Sciatic nerve (tissue), 2 donors: ENCODE results near the gene IL20RA. TPM values are rescaled to one million over a fixed set of nuclear protein-coding genes. Genes with fewer than 3 reads are reported as not detected.
"Not testable (repeated sequence)": the region's sequence is repeated elsewhere in the genome, so short reads cannot be mapped to it uniquely, and the experiment has no call there.

ENCODE experiments used
- ATAC-seq: fragments of 200-7000 bp; cut with Tn5 transposase; one replicate; pipeline ENCODE4 v1.9.1; 2020; ENCODE audit warnings: mild to moderate bottlenecking, moderate library complexity
- DNase-seq: peaks from one replicate; pipeline ENCODE4 v3.0.0-alpha.2; 2020; ENCODE audit warnings: low spot score
- intact Hi-C: fragments of 100-400 bp; cut with DNase I; formaldehyde crosslinking; loops from one replicate; pipeline ENCODE4 v1.14.2; 2022
- total RNA-seq: library from RNA; stranded (reverse); fragmentation: NEBNext Ultra II Directional; extraction: Animal tissue kit (Norgen Biotek cat#: 25700); gene quantifications from one replicate; pipeline ENCODE4 v1.2.1, GENCODE V29; 2021
- donor health status: DM: no; HTN: no; CAD: no.
- donor health status: DM: no; HTN: no; CAD: no.

The IL20RA gene
- total RNA-seq, 1 donor from 2014 or later = 3.3 TPM

- no peak for DNase-seq
- intact Hi-C loops = no loop called here
- ATAC-seq = no peak
These were observed 59.3 kb downstream of the IL20RA start for GRCh38 chr6:136985502-136985901.

GRCh38 chr6:136984578-136984977, 60.2 kb downstream of the IL20RA start:
- ATAC-seq = no peak
- no peak for DNase-seq
- intact Hi-C loops = no loop called here

GRCh38 chr6:136983687-136984086, 61.1 kb downstream of the IL20RA start:
- intact Hi-C loops = no loop called here
- no peak for DNase-seq
- no peak for ATAC-seq

DNA sequence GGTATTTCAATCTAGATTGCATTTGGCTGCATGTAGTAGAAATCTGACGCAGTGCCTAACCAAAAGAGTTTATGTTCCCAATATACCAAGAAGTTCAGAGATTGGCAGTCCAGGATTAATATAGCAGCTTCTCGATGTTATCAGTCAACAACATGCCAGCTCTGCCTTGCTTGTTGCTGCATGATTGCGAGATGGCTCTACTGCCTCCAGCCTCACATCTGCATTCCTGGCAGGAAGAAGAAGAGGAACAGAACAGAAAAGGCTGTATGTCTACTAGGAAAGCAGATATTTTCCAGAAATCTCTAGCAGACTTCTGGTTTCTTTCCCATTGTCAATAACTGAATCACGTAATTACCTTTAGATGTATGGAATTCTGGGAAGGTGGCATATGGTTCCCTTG, 61.8 kb downstream of the IL20RA start:
- no peak for DNase-seq
- intact Hi-C loops = no loop called here
- no peak for ATAC-seq

- ATAC-seq (no peak), DNase-seq (no peak)
- intact Hi-C loops = no loop called here
These were observed 64.7 kb downstream of the IL20RA start for GRCh38 chr6:136980070-136980469.

GRCh38 chr6:136979206-136979605, 65.6 kb downstream of the IL20RA start:
- DNase-seq (no peak), ATAC-seq (no peak)
- intact Hi-C loops = no loop called here

- no peak for DNase-seq
- no peak for ATAC-seq
- intact Hi-C loops = no loop called here
These were observed 67.7 kb downstream of the IL20RA start for GRCh38 chr6:136977075-136977474.

DNA sequence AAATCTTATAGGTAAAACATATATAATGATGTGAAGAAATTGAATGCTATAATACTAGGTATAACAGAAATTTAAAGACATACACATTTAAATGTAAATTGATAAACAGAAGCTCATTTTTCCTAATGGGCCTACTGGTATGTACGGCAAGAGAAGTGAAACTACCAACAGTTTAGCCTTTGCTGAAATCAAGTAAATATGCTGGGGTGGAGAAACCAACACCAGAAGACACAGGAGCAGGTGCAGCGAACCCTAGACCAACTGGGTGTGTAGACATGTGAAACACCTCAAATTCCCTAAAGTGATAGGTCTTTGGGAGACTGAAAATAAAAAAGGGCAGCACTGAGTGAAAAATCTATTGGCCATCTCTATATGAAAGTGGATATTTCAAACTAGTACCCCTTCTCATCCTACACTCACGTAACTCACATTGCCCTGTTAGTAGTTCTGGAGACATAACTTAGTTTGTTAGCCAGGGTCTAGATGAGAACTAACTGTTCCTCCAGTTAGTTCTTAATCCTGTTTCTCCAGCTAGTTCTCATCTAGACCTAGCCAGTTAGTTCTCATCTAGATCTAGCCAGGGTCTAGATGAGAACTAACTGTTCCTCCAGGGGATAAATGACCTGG, 69.6 kb downstream of the IL20RA start:
- ATAC-seq (no peak), DNase-seq (no peak)
- intact Hi-C loops = no loop called here

DNA sequence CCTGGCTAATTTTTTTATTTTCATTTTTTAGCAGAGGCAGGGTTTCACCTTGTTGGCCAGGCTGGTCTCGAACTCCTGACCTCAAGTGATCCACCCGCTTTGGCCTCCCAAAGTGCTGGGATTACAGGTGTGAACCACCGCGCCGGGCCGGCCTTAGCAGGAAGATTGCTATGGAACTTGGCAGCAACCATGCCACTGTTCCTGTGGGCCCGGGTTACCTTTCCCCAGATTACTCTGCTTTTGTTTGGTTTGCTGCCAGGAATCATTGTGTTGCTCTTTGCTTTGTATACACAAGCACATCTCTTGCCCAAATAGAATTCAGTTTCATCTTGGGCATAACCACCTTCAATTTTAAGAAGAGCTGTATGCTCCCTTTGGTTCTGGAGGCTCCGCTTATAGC, 71.0 kb downstream of the IL20RA start:
- DNase-seq, ATAC-seq, intact Hi-C loops: not testable (repeated sequence)

DNA sequence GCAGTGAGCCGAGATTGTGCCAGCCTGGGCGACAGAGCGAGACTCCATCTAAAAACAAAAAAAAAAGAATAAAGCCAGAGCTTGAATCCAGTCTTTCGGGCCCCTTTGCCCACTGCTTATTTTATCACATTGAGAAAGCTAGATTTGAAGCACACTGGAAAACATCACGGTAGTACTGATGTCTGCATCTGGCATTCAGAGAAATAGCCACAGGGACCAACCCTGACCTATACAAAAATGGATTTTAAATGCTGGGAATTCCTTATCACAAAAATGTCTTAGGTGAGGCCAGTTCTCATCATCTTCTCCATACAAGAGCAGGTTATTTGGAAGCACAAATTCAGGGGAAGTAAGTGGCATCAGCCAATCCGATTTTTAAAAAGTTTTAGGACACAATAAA, 73.2 kb downstream of the IL20RA start:
- intact Hi-C loops = no loop called here
- DNase-seq (no peak), ATAC-seq (no peak)

GRCh38 chr6:136969930-136970329, 74.8 kb downstream of the IL20RA start:
- intact Hi-C loops = no loop called here
- no peak for DNase-seq
- no peak for ATAC-seq

GRCh38 chr6:136969433-136969832, 75.3 kb downstream of the IL20RA start:
- peak; percentile 21 for ATAC-seq
- intact Hi-C loops = no loop called here
- DNase-seq = no peak

- ATAC-seq = no peak
- DNase-seq = no peak
- intact Hi-C loops = no loop called here
These were observed 75.9 kb downstream of the IL20RA start for GRCh38 chr6:136968837-136969236.

GRCh38 chr6:136967876-136968752, 76.7 kb downstream of the IL20RA start:
- ATAC-seq (peak; percentile 90), DNase-seq (peak; percentile 77)
- intact Hi-C loops = no loop called here

- intact Hi-C loops = no loop called here
- ATAC-seq = no peak
- no peak for DNase-seq
These were observed 80.4 kb downstream of the IL20RA start for GRCh38 chr6:136964398-136964797.

DNA sequence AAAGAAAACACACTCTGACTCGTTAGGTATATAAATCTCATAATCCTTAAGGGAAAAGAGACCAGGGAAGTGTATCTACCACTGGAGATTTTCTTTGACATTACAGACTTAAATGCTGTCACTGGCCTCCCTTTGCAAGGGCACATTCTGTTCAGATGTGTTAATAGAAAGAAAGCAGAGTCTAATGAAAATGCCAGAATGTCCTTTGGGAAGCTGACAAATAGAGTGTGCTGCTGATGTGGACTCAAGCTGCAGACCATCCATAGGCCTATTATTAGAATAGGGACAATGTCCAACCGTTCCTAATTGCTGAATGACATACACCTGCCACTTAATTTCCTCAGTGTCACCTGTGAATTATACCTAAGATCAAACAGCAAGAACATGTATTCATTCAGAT, 81.5 kb downstream of the IL20RA start:
- intact Hi-C loops = no loop called here

DNA sequence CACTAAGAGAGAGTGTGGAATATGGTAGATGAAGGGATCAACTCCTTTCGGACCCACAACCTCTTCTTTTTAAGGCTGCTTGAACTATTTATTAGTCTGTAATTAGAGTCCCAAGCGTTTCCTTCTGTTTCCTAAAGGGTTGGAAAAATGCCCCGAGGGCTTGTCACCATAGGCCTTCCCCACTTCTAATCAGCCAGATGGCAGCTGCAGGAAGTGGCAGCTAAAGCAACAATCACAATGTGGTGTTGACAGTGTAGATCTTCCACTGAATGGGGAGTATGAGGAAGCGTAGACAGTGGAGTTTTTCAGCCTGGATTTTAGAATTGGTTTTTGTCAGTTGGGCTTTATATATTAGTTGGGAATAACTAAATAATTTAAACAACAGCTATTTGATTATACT, 82.1 kb downstream of the IL20RA start:
- intact Hi-C loops = no loop called here
- DNase-seq = no peak
- no peak for ATAC-seq

More for the DNA sequence above, 81.5 kb downstream of the IL20RA start:
- ATAC-seq (no peak), DNase-seq (no peak)

DNA sequence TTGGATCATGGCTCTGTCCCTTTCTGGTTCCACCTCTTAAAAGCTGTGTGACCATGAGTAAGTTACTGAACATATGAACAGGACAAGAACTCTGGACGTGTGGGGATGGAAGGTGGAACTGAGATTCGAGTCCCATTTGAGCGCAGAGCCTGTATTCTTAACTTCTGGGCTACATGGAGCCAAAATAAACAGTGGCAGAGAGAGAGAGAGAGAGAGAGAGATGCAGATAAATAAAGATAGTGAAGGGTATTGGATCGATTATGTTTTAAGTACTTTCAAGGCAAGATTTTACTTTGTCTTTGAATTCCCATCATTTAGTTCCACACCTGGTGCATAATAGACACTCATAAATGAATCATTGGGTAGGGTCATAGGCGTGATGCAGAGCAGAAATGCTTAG, 82.9 kb downstream of the IL20RA start:
- no peak for ATAC-seq
- intact Hi-C loops = no loop called here

DNA sequence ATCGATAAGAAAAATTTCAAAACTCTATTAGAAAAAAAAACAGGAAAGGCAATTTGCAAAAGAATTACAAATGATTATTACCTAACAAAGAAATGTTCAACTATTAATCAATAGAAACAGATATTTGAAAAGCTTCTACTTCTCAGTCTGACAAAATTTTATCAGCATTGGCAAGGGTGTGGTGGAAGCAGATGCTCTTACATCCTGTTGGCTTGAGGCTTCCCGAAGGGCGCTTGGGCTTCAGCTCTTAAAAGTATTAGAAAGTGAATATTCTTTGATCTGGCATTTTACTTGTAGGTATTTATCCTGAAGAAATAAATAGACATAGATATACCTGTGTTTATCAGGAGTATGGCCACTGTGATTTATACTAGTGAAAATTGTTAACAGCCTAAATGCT, 84.0 kb downstream of the IL20RA start:
- ATAC-seq (no peak), DNase-seq (no peak)
- intact Hi-C loops = no loop called here

More for the DNA sequence above, 82.9 kb downstream of the IL20RA start:
- no peak for DNase-seq

DNA sequence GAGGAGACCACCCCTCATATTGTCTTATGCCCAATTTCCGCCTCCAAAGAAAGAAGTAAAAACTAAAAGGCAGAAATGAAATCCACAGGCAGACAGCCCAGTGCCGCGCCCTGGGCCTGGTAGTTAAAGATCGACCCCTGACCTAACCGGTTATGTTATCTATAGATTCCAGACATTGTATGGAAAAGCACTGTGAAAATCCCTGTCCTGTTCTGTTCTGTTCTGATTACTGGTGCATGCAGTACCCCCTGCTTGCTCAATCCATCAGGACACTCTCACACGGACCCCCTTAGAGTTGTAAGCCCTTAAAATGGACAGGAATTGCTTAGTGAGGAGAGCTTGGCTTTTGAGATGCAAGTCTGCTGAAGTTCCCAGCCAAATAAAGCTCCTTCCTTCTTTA, 84.8 kb downstream of the IL20RA start:
- intact Hi-C loops, ATAC-seq, DNase-seq: not testable (repeated sequence)
